Prostate gland (tissue), 2 donors: ENCODE measurements around the gene SCYL3. TPM values are rescaled to one million over a fixed set of nuclear protein-coding genes. Genes with fewer than 3 reads are reported as not detected.

Source experiments
- DNase-seq: peaks from one replicate; pipeline ENCODE4 v3.0.0-alpha.2; 2019; ENCODE audit warnings: low spot score
- H3K27ac ChIP-seq, 2 donors: fragments of 200-600 bp; sonication (generic); 2 replicates each; pipeline ENCODE4 v1.5.1; 2017 to 2019
- H3K27me3 ChIP-seq: fragments of 200-600 bp; sonication (generic); replicated peaks from 2 replicates; pipeline ENCODE4 v1.5.1; 2019; ENCODE audit not compliant: insufficient read depth
- H3K36me3 ChIP-seq, 2 donors: fragments of 200-600 bp; sonication (generic); 1 replicate in 1 of 2; 2 replicates in 1 of 2; pipeline versions ENCODE4 v1.5.1 to v1.8.1; 2017 to 2019
- H3K4me1 ChIP-seq: fragments of 200-600 bp; sonication (generic); replicated peaks from 2 replicates; pipeline ENCODE4 v1.5.1; 2019
- H3K4me3 ChIP-seq, 2 donors: fragments of 200-600 bp; sonication (generic); 2 replicates each; pipeline ENCODE4 v1.5.1; 2017 to 2019
- H3K9me3 ChIP-seq: fragments of 200-600 bp; sonication (generic); 2 replicates; pipeline ENCODE4 v1.5.1; 2017
- POLR2A ChIP-seq: fragments of 450-650 bp; IDR thresholded peaks from one replicate; pipeline ENCODE4 v1.6.1; 2016; ENCODE audit warnings: antibody characterized with exemption, mild to moderate bottlenecking
- POLR2AphosphoS5 ChIP-seq: sonication (generic); formaldehyde crosslinking; IDR thresholded peaks from one replicate; pipeline ENCODE4 v1.6.1; 2017; ENCODE audit warnings: antibody characterized with exemption
- WGBS: methylation state at CpG from one replicate; pipeline ENCODE4 v1.1.5; 2018; 5-methylcytosine and 5-hydroxymethylcytosine counted together
- intact Hi-C: fragments of 100-400 bp; cut with DNase I; formaldehyde crosslinking; loops from one replicate; pipeline ENCODE4 v1.14.2; 2022
- total RNA-seq, 2 donors: library from RNA; depleted of rRNA; stranded (reverse); fragments of >200 nt; gene quantifications; one replicate each; pipeline ENCODE4 v1.1.0, GENCODE V29; 2016
- TF ChIP-seq, protein P1 (sequence below), 4 experiments: fragments of 200-600 bp in 2 of 4; fragments of 450-650 bp in 2 of 4; sonication (generic) in 2 of 4; IDR thresholded peaks; 1 replicate in 3 of 4; 2 replicates in 1 of 4; pipeline ENCODE4 v1.5.1; 2016 to 2019; ENCODE audit warnings: antibody characterized with exemption in 4 of 4, mild to moderate bottlenecking in 2 of 4, moderate library complexity in 2 of 4

The SCYL3 gene
- total RNA-seq, 2 donors from 2014 or later = 15.8 to 18.6 TPM

DNA sequence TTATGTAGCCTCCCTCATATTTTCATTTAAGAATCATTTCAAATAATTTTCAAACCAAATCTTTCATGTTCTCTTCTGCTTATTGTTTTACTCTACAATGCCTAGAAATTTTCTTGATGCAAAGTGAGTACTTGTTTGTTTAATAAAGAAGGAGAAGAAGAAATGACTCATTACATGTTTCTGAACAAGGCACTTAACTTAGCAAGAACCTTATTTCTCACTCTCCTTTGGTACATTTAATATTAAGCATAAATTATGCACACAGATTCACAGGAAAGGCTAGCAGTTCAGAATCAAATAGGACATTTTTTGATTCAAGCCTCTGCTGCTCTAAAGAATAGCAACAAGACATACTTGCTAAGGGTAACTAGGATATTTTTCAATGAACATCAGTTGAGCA lies 9.1 kb downstream of the SCYL3 start:
- Histone ChIP-seq H3K4me3 (no peak overlapping the region), H3K9me3 (no peaks in the 10 kb centered on the region), H3K27me3 (no peaks in the 10 kb centered on the region), H3K27ac (no peak overlapping the region), H3K36me3 (no peaks in the 10 kb centered on the region), H3K4me1 (no peaks in the 10 kb centered on the region)
- no peak for DNase-seq
- intact Hi-C loops = no loop called here
- TF ChIP-seq POLR2A (no peak), POLR2AphosphoS5 (no peak)
- TF ChIP-seq, protein P1, sequence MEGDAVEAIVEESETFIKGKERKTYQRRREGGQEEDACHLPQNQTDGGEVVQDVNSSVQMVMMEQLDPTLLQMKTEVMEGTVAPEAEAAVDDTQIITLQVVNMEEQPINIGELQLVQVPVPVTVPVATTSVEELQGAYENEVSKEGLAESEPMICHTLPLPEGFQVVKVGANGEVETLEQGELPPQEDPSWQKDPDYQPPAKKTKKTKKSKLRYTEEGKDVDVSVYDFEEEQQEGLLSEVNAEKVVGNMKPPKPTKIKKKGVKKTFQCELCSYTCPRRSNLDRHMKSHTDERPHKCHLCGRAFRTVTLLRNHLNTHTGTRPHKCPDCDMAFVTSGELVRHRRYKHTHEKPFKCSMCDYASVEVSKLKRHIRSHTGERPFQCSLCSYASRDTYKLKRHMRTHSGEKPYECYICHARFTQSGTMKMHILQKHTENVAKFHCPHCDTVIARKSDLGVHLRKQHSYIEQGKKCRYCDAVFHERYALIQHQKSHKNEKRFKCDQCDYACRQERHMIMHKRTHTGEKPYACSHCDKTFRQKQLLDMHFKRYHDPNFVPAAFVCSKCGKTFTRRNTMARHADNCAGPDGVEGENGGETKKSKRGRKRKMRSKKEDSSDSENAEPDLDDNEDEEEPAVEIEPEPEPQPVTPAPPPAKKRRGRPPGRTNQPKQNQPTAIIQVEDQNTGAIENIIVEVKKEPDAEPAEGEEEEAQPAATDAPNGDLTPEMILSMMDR (IDR thresholded peaks at IDR 0.05) = no peak

DNA sequence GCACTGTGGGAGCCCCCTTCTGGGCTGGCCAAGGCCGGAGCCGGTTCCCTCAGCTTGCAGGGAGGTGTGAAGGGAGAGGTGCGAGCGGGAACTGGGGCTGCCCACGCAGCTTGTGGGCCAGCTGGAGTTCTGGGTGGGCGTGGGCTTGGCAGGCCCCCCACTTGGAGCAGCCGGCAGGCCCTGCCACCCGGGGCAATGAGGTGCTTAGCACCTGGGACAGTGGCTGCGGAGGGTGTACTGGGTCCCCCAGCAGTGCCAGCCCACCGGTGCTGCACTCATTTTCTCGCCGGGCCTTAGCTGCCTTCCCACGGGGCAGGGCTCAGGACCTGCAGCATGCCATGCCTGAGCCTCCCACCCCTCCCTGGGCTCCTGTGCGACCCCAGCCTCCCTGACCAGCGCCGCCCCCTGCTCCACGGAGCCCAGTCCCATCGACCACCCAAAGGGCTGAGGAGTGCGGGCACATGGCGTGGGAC lies 11.6 kb downstream of the SCYL3 start:
- no peak overlapping the region for H3K27ac ChIP-seq
- no peak for DNase-seq
- H3K4me3 ChIP-seq = no peak overlapping the region
- 98% methylated on average over 13 of the region's 20 CpGs for WGBS
- no peaks in the 10 kb centered on the region for H3K27me3 ChIP-seq
- no peak for TF ChIP-seq POLR2A
- TF ChIP-seq, protein P1 (IDR thresholded peaks at IDR 0.05) = no peak
- no peak for TF ChIP-seq POLR2AphosphoS5
- no peaks in the 10 kb centered on the region for H3K36me3 ChIP-seq
- H3K4me1 ChIP-seq = no peaks in the 10 kb centered on the region
- no peaks in the 10 kb centered on the region for H3K9me3 ChIP-seq
- intact Hi-C loops = no loop called here

DNA sequence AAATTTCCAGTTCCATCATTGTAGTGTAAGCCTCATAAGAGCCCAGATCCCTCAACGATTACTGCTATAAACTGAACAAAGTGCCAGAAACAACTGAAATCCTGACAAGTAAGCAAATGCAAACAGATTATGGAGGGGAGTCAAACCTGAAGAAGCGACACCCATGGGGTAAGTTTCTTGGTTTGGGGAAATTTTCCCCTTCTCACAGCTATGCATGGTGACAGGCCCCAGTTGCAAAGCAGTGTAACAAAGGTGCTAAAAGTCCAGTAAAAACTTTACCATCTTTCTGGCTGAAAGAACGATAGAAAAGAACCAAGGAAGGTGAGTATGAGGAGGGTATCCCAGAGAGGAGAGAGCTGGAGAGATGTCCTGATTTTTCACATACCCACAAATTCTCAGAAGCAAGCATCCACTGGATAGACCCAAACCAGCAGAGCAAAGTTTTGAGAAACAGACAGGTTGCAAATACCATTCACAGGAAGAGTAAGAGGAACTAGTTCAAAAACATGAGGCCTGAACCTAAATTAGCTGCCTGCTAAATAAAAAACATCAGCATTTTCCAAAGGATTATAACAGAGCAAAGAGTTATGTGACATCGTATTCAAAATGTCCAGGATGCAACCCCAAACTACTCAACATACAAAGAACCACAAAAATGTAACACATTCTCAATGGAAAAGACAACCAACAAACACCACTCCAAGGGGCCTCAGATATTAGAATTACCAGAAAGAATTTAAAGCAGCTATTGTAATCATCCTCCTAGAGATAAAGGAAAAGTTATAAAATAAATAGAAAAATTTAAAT lies 14.5 kb downstream of the SCYL3 start:
- DNase-seq = no peak
- H3K36me3 ChIP-seq = no peaks in the 10 kb centered on the region
- no peaks in the 10 kb centered on the region for H3K4me1 ChIP-seq
- H3K27me3 ChIP-seq = no peaks in the 10 kb centered on the region
- H3K9me3 ChIP-seq = no peaks in the 10 kb centered on the region
- WGBS = 76% methylated on average over 4 of the region's 4 CpGs
- no peak overlapping the region for H3K27ac ChIP-seq
- intact Hi-C loops = no loop called here
- H3K4me3 ChIP-seq = no peak overlapping the region
- no peak for TF ChIP-seq POLR2A
- no peak for TF ChIP-seq POLR2AphosphoS5
- TF ChIP-seq, protein P1 (IDR thresholded peaks at IDR 0.05) = no peak

DNA sequence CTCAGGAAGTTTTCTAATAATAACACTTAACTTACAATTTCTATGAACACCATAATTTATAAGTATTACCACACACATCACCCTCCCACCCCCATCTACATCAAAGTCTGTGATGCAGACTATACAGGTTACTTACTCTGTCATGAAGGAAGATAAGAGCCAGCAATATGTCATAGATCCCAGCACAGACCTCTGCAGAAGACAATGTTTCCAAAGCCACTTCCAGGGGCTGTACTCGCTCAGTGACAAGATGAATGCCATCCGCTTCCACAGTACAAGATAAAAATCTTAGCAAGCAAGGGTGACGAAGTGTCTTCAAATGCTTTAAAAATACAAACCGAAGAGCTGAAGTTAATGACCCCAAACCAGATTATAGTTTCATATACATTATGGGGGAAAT lies 15.2 kb downstream of the SCYL3 start:
- DNase-seq = no peak
- Histone ChIP-seq H3K27me3 (no peaks in the 10 kb centered on the region), H3K36me3 (no peaks in the 10 kb centered on the region), H3K9me3 (no peaks in the 10 kb centered on the region), H3K4me1 (no peaks in the 10 kb centered on the region), H3K4me3 (no peak overlapping the region), H3K27ac (no peak overlapping the region)
- 69% methylated on average over 4 of the region's 4 CpGs for WGBS
- intact Hi-C loops = no loop called here
- TF ChIP-seq POLR2A = no peak
- no peak for TF ChIP-seq POLR2AphosphoS5
- TF ChIP-seq, protein P1 (IDR thresholded peaks at IDR 0.05) = no peak
